A549 treated with Mapracorat at 1 μM for 4 hours (cell line): Measurements from ENCODE around the gene CIAPIN1. TPM values are rescaled to one million over a fixed set of nuclear protein-coding genes. Genes with fewer than 3 reads are reported as not detected.

Experiments used
- total RNA-seq: library from RNA; stranded (reverse); fragments of 200-300 nt; extraction: Qiagen RNA extraction; gene quantifications from 5 replicates; pipeline ENCODE4 v1.2.3, GENCODE V29; 2022

Gene CIAPIN1
- total RNA-seq = 69.9 to 90.8 TPM (median 74.6 TPM) in 5 replicates

DNA sequence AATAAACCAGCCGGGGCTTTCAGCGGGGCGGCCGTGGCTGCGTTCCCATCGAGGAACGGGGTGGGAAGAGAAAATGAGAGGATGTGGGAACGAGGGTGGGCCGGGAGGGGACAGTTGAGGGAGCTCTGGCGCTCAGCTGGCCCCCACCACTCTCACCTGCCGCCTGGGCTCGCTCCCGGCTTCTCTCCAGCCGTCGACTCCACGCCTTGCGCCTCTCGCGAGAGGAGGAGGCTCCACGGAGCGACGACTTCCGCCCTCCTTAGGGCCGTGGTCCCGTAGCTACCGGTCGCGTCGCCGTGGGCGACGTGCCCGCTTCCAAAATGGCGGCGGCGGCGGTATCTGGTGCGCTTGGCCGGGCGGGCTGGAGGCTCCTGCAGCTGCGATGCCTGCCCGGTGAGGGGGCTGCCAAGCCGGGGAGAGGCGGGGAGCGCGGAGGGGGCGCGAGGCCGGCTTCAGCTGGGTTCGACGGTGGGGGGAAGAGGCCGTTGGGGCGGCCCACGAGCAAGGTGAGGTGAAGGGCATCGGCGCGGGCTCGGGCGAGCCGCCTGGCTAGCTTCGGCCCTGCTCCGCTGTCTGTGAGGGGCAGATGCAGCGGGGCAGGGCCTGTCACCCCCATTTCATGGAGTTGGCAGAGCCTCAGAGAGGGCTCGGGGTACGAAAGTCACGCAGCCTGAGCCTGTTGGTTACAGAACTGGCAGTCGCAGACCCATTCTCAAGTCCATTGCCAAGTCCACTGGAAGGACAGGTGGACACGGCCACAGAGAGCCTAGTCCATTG lies at the start of gene CIAPIN1, which contains the start of gene COQ9:
Gene CIAPIN1, minus strand, starts transcription at position 200 of the 777 bp plus-strand sequence. CDS start 6,457 bp downstream, outside the sequence.
Gene COQ9, plus strand, starts transcription at position 294 of the 777 bp plus-strand sequence. Its CDS starts 27 bp downstream, at position 321.

DNA sequence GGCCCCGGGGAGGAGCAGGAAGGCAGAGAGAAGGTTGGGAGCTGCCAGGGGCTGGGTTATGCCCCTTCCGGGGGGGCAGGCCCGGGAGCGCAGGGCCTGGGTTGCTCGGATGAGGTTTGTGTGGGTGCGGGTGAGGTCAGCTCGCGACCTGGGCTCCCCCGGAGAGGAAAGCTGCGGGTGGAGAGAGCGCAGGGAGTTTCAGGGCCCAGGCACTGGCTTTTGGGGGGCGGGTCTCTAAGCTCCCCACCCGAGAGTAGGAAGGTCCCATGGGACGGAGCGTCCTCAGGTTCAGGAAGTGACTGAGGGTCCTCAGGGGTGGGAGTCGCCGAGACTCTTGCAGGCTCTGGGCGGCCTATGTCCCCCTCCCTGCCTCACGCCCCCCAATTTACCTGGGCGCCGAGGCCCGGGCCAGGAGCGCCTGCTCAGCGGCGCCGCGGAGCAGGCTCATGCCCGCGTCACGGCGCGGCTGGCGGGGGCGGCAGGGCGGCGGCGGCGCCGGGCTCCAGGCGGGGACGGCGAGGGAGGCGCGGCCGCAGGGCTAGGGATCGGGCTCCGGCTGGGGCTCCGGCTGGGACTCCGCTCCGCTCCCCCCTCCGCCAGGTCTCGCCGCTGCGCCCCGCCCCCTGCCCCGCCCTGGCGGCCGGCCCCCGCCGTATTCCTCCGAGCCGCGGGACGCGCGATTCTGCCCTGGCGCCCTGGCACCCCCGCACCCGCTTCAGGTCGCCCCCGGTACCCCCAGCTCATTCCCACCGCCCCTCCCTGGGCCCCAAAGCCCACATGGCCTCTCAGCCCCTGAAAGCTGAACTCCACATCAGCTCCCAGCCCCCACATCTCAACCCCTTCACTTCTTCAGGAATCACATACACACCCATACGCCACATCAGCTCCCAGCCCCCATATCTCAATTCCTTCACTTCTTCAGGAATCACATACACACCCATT lies 39.0 kb upstream of the CIAPIN1 start, which contains the start of gene DOK4:
Gene DOK4, minus strand, starts transcription at position 578 of the 942 bp plus-strand sequence. CDS start 6,986 bp downstream, outside the sequence.

DNA sequence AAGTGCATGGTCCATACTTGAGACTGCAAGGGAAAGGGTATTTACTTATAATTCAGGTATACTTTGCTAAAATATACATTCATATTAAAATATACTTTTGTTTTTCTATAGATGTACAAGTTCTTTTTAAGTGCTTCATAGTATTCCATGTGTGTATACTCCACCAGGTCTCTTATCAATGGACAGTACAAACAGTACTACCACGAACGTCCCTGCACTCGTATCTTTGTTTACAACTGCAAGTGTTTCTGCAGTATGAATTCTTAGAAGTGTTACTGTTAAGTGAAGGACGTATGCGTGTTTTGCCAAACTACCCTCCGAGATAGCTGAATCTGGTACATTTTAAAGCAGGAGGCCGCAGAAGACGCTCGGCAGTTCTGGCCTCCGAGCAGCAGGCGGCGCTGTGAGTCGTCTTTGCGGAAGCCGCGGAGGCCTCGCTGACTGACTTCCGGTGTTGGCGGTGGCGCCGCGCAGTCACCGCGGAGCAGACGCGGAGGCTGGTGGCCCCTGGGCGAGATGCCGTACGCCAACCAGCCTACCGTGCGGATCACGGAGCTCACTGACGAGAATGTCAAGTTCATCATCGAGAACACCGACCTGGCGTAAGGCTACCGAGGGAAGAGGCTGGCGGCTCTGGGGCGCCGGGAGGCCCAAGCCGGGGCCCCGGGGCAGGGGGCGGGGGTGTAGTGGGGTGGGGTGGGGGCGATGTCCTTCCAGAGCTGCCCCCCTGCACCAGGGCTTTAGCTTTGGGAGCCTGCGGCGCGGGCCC lies 15.2 kb upstream of the CIAPIN1 start, which contains the start of gene POLR2C:
Gene POLR2C, plus strand, starts transcription at position 471 of the 769 bp plus-strand sequence. Its CDS starts 46 bp downstream, at position 517.

DNA sequence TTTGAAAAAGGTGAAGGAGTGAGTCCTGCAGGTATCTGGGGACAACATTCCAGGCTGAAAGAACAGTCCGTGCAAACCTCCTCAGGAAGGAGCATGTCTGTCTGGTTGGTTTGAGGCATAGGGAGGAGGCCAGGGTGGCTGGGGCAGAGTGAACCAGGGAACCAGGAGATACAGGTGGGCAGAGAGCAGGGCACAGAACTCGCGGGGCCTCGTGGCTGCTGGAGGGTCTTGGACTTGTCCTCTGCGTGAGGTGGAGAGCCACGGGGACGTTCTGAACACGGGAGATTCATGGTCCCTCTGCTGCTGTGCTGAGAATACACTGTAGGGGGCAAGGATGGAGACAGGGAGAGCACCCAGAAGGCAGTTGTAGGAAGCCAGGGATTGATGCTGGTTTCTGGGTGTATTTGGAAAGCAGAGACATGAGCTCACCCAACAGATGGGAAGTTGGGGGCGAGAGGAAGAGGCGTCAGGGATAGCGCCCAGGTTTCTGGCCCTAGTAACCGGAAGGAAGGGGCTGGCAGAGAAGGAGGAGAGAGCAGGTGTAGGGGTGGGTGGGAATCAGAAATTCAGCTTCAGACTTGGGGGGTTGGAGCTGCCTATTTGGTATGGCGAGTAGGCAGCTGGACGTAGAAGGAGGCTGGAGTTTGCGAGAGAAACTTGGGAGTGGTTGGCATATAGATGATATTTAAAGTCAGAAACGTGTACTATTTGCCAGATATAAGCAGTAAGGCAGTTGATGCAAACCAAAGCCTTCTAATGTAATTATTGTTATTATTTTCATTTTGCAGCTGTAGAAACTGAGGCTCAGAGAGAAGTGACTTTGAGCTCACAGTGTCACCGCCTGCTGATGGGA lies 43.0 kb downstream of the CIAPIN1 start, which contains the start of gene CCL17:
Gene CCL17, plus strand, starts transcription at position 803 of the 853 bp plus-strand sequence. CDS start 9,166 bp downstream, outside the sequence.

Other genes starting within 250 kb of the CIAPIN1 start
- 73.1 to 80.0 TPM (median 76.6 TPM) in 5 replicates for gene ARL2BP, start 202.1 kb downstream of the CIAPIN1 start, total RNA-seq
- 1.1 to 1.8 TPM (median 1.6 TPM) in 5 replicates for gene PLLP, start 162.7 kb downstream of the CIAPIN1 start, total RNA-seq
- gene CCL22, start 88.6 kb downstream of the CIAPIN1 start, total RNA-seq = 0.05 to 0.07 TPM (median 0.07 TPM) in 4 of 5 replicates, not detected in the other
- 0.07 to 0.18 TPM (median 0.12 TPM) in 5 replicates for gene CX3CL1, start 74.9 kb downstream of the CIAPIN1 start, total RNA-seq
- not detected in 5 replicates for gene CCL17, start 42.6 kb downstream of the CIAPIN1 start, total RNA-seq
- gene COQ9, start 94 bp upstream of the CIAPIN1 start, total RNA-seq = 39.1 to 53.2 TPM (median 50.2 TPM) in 5 replicates
- 102 to 167 TPM (median 109 TPM) in 5 replicates for gene POLR2C, start 15.3 kb upstream of the CIAPIN1 start, total RNA-seq
- 31.7 to 45.5 TPM (median 40.7 TPM) in 5 replicates for gene DOK4, start 39.1 kb upstream of the CIAPIN1 start, total RNA-seq
- gene CCDC102A, start 89.2 kb upstream of the CIAPIN1 start, total RNA-seq = 6.4 to 10.1 TPM (median 7.8 TPM) in 5 replicates
- gene ADGRG5, start 95.3 kb upstream of the CIAPIN1 start, total RNA-seq = 0.04 to 0.10 TPM (median 0.09 TPM) in 5 replicates
- gene ADGRG1, start 181.2 kb upstream of the CIAPIN1 start, total RNA-seq = 141 to 205 TPM (median 184 TPM) in 5 replicates
- 0.34 to 0.73 TPM (median 0.52 TPM) in 5 replicates for gene ADGRG3, start 220.9 kb upstream of the CIAPIN1 start, total RNA-seq
- 0.27 TPM in 1 of 5 replicates, not detected in the others for gene DRC7, start 247.4 kb upstream of the CIAPIN1 start, total RNA-seq